Skeletal muscle satellite cell (primary cell): Measurements from ENCODE around the gene KCNJ9.
A peak's percentile ranks its signal among the peaks of the same experiment; 100 is the strongest.

Experiments
- H3K27me3 ChIP-seq: 2 replicates; pipeline ENCODE4 v1.7.0; 2013; ENCODE audit warnings: low read length; ENCODE audit not compliant: control insufficient read depth, insufficient read depth
- H3K36me3 ChIP-seq: 2 replicates; pipeline ENCODE4 v1.7.0; 2013; ENCODE audit warnings: mild to moderate bottlenecking, control low read depth, low read length; ENCODE audit not compliant: insufficient read depth
- H3K4me1 ChIP-seq: 2 replicates; pipeline ENCODE4 v1.7.0; 2013; ENCODE audit warnings: low read length; ENCODE audit not compliant: control insufficient read depth, insufficient read depth
- H3K4me2 ChIP-seq: 2 replicates; pipeline ENCODE4 v1.7.0; 2013; ENCODE audit warnings: mild to moderate bottlenecking, low read length
- H3K4me3 ChIP-seq: 2 replicates; pipeline ENCODE4 v1.7.0; 2013; ENCODE audit warnings: low read length
- H3K9ac ChIP-seq: 2 replicates; pipeline ENCODE4 v1.7.0; 2013; ENCODE audit warnings: mild to moderate bottlenecking, low read depth, low read length, moderate library complexity
- H3K9me3 ChIP-seq: replicated peaks from 2 replicates; pipeline ENCODE4 v1.7.0; 2013; ENCODE audit warnings: mild to moderate bottlenecking, control low read depth, low read length

Gene KCNJ9

DNA sequence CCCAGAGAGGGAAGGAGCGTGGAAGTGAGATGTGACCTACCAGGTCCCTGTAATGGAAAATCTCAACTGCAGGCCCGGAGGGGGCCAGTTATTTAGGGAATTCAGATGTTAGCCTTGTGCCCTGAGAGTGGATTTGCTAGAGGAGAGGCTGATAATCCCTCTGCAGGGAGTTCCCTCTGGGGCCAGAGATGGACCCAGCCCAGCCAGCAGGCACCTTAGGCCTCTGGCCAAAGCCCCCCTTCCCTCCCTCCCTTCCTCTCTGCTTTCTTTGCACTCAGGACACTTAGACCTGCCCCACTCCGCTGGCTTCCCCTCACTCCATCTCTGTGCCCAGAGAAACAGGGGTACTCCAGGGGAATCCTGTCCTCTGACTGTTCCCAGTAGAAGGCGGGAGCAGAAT lies 32.7 kb downstream of the KCNJ9 start:
- H3K27me3 ChIP-seq, result peaks cover 78% of the 10 kb centered on the region
- H3K4me2 ChIP-seq, result no peak overlapping the region
- no peaks in the 10 kb centered on the region for H3K36me3 ChIP-seq
- no peak overlapping the region for H3K9ac ChIP-seq
- no peaks in the 10 kb centered on the region for H3K9me3 ChIP-seq
- no peak overlapping the region for H3K4me3 ChIP-seq
- H3K4me1 ChIP-seq, result peaks cover 6% of the 10 kb centered on the region

DNA sequence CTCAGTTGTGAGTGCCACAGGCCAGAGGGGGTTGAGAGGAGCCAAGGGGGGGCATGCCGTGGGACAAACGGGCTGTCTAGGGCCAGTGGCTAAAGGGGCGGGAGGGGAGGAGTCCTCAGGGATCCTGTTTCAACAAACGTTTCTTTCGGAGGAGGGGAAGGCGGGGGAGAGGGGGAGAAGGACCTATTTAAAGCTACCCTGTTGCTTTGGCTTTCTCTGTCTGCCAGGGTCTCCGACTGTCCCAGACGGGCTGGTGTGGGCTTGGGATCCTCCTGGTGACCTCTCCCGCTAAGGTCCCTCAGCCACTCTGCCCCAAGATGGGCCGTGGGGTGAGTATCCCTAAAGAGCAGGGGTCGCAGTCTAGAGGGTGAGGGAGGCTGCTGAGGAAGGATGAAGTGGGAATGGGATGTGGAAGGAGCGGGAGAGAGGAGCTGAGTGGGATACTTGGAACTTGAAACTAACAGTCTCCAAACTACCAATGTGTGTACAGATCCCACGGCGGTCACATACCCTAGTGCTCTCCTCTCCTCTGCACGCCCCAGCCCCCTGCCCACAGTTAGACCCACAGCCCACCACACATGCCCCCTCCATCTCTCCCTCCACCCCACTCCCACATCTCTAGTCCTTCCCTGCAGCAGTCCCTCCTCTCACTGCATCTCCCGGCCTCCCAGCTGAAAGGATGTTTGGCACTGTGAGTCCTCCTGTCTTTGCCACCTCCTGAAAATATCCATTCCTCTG lies 34.4 kb downstream of the KCNJ9 start, which contains the start of gene ATP1A2:
Gene ATP1A2 (plus strand): TSS at position 215 of the 738 bp plus-strand sequence. CDS start 103 bp downstream, at position 318.
- peaks cover 6% of the 10 kb centered on the region for H3K4me1 ChIP-seq
- no peaks in the 10 kb centered on the region for H3K36me3 ChIP-seq
- peaks cover 63% of the 10 kb centered on the region for H3K27me3 ChIP-seq
- H3K9me3 ChIP-seq, result no peaks in the 10 kb centered on the region
- no peak within 1 kb of the TSS for H3K4me3 ChIP-seq
- no peak within 1 kb of the TSS for H3K4me2 ChIP-seq
- no peak within 1 kb of the TSS for H3K9ac ChIP-seq

DNA sequence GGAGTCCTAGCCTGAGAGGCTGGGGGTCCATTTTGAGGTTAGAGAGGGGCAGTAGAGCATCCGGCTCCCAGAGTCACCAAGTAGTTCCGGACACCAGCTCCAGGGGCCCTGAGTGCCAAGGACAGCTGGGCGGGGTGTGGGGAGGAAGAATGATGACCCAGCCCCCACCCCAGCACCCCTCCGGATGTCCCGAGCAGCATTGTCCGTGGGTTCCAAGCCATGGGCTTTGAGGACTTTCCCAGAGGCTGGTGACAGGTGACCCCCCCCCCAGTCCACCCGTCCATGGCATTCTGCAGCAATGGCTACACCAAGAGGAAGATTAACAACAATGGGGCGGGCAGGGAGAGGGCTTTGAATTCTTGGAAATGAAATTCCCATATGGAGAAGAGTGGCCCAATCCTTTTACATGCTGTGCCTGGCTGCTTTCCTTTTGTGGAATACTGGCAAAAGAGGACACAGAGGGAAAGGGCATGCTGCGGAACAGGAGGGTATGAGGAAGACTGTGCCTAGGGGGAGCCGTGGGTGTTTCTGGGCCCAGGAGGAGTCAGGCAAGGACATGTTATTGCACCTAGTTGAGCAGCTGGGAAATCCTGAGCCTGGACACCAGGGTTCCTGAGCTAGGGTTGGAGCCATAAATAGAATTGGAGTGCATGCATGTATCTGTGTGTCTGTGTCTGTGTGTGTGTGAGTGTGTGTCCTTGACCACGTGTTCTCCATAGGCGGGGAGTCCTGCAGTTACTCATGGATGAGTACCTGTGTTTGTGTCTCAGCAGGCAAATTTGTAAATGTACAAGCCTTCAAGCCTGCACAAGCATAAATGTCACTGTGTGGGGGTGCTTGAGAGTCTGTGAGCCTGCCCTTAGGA lies 35.2 kb downstream of the KCNJ9 start:
- Histone ChIP-seq H3K4me3 (no peak overlapping the region), H3K27me3 (peaks cover 63% of the 10 kb centered on the region), H3K9me3 (no peaks in the 10 kb centered on the region), H3K36me3 (no peaks in the 10 kb centered on the region), H3K9ac (no peak overlapping the region), H3K4me1 (peaks cover 6% of the 10 kb centered on the region), H3K4me2 (no peak overlapping the region)

DNA sequence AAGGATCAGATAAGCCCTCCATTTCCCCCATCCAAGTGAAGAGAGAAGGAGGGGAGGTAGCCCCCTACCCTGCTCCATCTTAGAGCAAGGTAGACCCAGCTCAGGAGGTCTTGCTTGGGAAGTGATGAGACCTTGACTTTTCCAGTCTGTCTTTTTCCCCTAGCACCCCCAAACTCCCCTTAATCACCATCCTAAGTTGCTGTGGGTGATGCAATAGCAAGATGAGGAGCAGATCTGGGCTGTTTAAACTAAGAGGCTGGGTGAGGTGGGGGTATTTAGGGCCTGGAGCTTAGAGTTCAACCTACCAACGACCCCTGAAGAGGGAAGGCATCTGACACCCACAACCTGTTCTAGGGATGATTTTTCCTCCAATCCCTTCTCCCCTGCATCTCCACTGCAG lies 36.0 kb downstream of the KCNJ9 start:
- Histone ChIP-seq H3K9ac (no peak overlapping the region), H3K36me3 (no peaks in the 10 kb centered on the region), H3K27me3 (peaks cover 61% of the 10 kb centered on the region), H3K4me2 (no peak overlapping the region), H3K9me3 (no peaks in the 10 kb centered on the region), H3K4me1 (peaks cover 6% of the 10 kb centered on the region), H3K4me3 (no peak overlapping the region)

DNA sequence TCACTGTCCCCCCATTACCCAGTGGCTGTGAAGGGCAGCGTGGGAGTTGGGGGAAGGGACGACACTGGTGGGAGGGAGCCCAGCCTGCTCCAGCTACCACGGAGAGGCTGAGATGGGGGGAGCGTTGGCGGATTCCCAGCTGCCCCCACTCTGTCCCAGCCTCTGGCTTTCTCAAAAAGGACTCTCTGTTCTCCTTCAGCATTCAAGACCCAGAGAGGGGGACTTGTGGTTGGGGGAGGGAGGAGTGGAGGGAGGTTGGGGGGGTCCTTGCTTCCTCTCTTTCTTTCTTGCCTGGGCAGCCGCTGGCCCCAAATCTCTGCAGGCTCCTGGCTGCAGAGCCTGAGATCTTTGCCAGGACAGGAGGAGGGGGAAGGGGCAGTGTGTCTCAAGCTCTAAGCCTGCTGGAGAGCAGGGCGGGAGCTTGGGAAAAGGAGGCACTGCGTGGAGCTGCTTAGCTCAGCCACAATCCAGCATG lies 36.4 kb downstream of the KCNJ9 start:
- Histone ChIP-seq H3K4me1 (peaks cover 6% of the 10 kb centered on the region), H3K4me2 (no peak overlapping the region), H3K9ac (no peak overlapping the region), H3K9me3 (no peaks in the 10 kb centered on the region), H3K4me3 (no peak overlapping the region), H3K36me3 (no peaks in the 10 kb centered on the region), H3K27me3 (peaks cover 61% of the 10 kb centered on the region)

DNA sequence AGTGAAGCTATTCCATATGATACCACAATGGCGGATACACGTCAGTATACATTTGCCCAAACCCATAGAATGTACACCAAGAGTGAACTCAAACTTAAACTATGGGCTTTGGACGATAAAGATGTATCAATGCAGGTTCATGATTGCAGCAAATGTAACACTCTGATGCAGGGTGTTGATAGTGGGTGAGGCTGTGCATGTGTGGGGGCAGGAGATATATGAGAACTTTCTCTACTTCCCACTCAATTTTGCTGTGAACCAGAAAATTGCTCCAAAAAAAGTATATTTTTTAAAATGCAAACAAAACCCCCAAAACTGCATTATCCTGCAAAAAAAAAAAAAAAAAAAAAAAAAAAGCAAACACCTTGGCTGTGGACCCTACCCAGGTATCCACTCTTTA lies 37.6 kb downstream of the KCNJ9 start:
- H3K4me3 ChIP-seq, result no peak overlapping the region
- peaks cover 49% of the 10 kb centered on the region for H3K27me3 ChIP-seq
- H3K9me3 ChIP-seq, result no peaks in the 10 kb centered on the region
- H3K4me1 ChIP-seq, result peaks cover 9% of the 10 kb centered on the region
- no peak overlapping the region for H3K9ac ChIP-seq
- no peaks in the 10 kb centered on the region for H3K36me3 ChIP-seq
- H3K4me2 ChIP-seq, result no peak overlapping the region

DNA sequence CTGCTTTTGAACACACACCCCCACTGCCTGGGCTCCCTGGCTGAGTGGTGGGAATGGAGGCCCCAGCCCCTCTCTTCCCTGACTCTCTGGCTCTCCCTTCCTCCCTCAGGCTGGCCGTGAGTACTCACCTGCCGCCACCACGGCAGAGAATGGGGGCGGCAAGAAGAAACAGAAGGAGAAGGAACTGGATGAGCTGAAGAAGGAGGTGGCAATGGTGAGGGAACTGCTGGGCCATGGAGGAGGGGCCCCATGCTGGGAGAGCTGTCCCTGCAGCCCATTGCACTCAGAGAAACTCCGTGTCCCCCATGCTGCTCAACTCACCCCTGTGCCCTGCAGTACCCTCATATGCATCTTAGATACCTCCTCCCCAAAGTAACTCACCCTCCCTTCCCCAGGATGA lies 39.5 kb downstream of the KCNJ9 start:
- Histone ChIP-seq H3K4me2 (no peak overlapping the region), H3K9me3 (no peaks in the 10 kb centered on the region), H3K4me3 (no peak overlapping the region), H3K9ac (no peak overlapping the region), H3K36me3 (no peaks in the 10 kb centered on the region), H3K4me1 (peaks cover 28% of the 10 kb centered on the region), H3K27me3 (peaks cover 30% of the 10 kb centered on the region)

DNA sequence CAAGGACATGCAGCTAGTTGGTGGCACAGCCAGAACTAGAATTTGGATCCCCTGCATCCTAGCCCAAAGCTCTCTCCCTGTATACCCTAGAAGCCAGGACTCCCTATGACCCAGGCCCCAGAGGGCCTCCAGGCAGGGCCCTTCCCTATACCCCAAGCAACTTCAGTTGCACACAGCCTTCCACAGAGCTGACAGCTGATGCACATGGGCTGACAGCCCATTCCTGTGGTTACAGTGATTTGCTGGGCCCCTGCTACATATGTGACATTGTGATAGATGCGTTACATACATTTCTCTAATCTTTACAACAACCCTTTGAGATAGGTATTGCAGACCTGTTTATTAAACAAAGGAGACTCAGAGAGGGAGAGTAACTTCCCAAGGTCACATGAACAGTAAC lies 40.0 kb downstream of the KCNJ9 start:
- no peak overlapping the region for H3K9ac ChIP-seq
- H3K4me1 ChIP-seq, result peaks cover 33% of the 10 kb centered on the region
- H3K27me3 ChIP-seq, result peaks cover 26% of the 10 kb centered on the region
- no peaks in the 10 kb centered on the region for H3K36me3 ChIP-seq
- H3K4me2 ChIP-seq, result no peak overlapping the region
- H3K9me3 ChIP-seq, result no peaks in the 10 kb centered on the region
- H3K4me3 ChIP-seq, result no peak overlapping the region

DNA sequence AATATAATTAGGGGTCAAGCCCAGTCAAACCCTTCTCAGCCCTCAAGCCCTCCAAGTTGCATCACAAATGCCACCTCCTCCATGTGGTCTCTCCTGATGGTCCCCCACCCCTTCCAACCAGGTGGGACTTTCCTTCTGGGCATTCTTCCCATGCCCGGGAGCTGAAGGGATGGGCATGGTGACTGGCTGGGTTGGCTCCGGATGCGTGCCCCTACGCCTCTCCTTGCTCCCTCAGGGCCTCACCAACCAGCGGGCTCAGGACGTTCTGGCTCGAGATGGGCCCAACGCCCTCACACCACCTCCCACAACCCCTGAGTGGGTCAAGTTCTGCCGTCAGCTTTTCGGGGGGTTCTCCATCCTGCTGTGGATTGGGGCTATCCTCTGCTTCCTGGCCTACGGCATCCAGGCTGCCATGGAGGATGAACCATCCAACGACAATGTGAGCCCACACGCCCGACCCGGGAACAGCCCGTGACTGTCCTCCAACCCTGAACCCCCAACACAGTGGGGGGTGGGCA lies 41.7 kb downstream of the KCNJ9 start:
- no peak overlapping the region for H3K9ac ChIP-seq
- no peak overlapping the region for H3K4me3 ChIP-seq
- H3K9me3 ChIP-seq, result no peaks in the 10 kb centered on the region
- peaks cover 9% of the 10 kb centered on the region for H3K27me3 ChIP-seq
- H3K36me3 ChIP-seq, result no peaks in the 10 kb centered on the region
- H3K4me1 ChIP-seq, result peaks cover 36% of the 10 kb centered on the region
- no peak overlapping the region for H3K4me2 ChIP-seq

DNA sequence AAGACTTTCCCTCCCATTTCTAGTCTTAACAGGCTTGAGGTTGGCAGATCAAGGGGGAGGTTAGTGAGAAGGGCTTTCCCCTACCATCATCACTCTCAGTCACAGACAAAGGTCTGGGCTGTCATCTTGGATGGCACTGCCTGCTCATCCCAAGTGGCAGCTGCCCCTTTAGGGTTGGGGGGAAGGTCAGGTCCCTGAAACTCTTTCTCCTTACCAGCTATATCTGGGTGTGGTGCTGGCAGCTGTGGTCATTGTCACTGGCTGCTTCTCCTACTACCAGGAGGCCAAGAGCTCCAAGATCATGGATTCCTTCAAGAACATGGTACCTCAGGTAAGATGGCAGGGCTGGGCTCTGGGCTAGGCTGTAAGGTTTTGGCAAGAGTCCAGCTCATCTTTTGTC lies 42.4 kb downstream of the KCNJ9 start:
- Histone ChIP-seq H3K9ac (no peak overlapping the region), H3K4me3 (no peak overlapping the region), H3K4me2 (no peak overlapping the region), H3K36me3 (no peaks in the 10 kb centered on the region), H3K9me3 (no peaks in the 10 kb centered on the region), H3K4me1 (peaks cover 43% of the 10 kb centered on the region), H3K27me3 (peaks cover 3% of the 10 kb centered on the region)

DNA sequence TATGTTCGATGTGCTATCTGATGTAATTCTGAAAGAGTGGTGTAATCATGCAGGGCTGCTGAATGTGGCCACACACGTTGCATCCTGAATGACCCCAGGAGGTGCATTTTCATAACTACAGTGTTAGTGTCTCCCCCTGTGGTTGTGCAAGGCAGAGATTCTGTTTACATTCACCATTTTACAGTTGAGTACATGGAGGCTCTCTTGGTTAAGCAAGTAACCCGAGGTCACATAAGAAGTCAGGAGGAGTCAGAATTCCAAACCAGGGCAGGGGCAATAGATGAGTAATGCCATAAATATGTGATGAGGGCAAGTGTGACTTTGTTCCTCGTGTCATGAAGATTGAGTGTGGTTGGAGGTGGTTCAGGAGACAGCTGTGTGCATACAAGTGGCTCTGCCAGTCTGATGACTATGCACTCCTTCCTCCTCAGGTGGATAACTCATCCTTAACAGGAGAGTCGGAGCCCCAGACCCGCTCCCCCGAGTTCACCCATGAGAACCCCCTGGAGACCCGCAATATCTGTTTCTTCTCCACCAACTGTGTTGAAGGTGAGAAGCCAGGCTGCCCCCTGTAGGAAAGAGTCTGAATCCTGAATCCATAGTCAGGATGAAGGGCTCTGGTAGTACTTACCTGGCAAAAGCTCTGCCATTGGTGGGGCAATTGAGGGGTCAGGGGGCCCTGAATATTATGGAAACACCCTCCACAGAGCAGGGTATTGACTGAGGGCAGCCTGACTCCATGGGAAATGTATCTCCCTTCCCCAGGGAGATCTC lies 43.6 kb downstream of the KCNJ9 start:
- Histone ChIP-seq H3K9me3 (no peaks in the 10 kb centered on the region), H3K4me1 (peaks cover 49% of the 10 kb centered on the region), H3K36me3 (no peaks in the 10 kb centered on the region)

More for the DNA sequence above, 43.6 kb downstream of the KCNJ9 start:
- peak overlapping the region; percentile 15 for H3K9ac ChIP-seq
- H3K27me3 ChIP-seq, result peaks cover 7% of the 10 kb centered on the region
- H3K4me3 ChIP-seq, result no peak overlapping the region
- peak overlapping the region; percentile 6 for H3K4me2 ChIP-seq
